HG03097 (cell line): ENCODE results near the gene PHACTR1.

Source experiments
- ATAC-seq: cut with Tn5 transposase; IDR thresholded peaks from one replicate; pipeline ENCODE4 v1.9.1; 2021; ENCODE audit not compliant: unreplicated experiment, low FRiP score

PHACTR1 gene

DNA sequence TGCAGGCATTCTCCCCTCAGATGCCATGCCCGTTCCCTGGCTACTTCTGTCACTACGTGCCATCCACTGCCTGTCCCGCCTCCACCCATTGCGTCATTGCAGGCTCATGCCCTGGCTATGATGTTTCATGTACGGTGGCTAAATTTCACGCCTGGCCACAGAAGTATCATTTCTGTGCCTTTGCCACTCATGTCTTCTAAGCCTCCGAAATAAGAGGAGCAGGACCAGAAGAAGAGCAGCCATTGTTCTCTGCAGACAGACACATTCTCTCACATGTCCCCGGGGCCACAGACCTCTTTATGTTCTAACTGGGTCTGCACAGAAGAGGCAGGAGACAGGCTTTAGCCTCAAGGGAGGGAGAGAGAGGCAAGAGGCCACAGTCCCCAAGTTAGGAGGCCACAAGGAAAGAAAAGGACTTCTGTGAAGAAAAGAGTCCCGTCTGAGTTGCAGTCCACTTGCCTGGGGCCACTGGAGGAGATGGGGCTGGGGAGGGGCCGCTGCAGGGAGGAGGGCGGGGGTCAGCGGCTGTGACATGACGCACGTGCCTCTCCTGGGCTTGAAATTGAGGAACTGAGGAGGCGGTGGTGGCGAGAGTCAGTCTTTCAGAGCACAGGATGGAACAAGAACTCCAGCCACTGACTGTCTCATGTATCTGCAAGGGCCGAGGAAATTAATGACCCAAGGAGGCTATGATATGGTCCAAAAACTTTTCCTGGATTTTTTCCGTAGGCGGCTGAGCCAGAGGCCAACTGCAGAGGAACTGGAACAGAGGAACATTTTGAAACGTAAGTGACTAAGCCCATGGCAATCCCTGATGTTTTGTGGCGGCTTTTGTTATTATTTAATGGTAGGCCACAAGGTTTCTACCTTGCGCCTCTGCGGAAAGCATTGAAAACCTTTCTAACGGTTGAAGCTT lies 555.8 kb downstream of the PHACTR1 start:
- ATAC-seq, result peak; percentile 63

- ATAC-seq, result peak; percentile 2
Measured at GRCh38 chr6:13273202-13273930, 556.8 kb downstream of the PHACTR1 start.

DNA sequence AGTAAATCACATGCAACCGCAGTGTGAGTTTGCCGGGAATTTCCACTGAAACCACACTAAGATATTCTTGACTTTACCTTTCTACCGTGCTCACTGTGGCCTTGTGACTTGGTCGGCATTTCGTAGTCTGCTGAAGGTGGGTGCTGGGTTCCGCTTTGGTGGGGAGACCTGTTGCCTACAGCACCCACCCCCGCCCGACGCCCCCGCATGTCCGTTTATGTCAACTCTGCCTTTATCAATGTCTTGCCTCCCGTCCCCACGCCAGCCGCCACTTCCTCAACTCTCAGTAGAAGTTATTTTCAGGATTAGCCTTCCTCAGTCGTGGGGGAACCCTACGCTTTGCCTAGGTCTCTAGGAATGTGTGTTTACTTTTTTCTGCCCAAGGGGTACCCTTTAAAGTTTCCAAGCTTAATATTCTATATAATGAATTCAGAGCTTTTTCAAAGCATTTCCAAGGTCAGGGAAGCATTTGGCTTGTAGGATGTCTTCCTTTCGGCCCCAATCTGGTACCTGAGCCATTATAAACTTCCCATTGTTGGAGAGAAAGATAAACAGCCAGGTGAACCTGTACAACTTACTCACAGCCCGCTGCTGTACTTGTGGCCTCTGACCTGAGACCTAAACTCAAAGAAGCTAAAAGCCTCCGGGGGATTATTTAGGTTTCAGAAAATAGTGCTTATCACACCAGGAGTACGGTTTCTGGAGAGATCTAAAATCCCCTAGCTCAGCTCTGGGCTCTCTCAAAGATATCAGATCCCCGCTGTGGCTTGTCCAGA lies 557.6 kb downstream of the PHACTR1 start:
- peak; percentile 37 for ATAC-seq

DNA sequence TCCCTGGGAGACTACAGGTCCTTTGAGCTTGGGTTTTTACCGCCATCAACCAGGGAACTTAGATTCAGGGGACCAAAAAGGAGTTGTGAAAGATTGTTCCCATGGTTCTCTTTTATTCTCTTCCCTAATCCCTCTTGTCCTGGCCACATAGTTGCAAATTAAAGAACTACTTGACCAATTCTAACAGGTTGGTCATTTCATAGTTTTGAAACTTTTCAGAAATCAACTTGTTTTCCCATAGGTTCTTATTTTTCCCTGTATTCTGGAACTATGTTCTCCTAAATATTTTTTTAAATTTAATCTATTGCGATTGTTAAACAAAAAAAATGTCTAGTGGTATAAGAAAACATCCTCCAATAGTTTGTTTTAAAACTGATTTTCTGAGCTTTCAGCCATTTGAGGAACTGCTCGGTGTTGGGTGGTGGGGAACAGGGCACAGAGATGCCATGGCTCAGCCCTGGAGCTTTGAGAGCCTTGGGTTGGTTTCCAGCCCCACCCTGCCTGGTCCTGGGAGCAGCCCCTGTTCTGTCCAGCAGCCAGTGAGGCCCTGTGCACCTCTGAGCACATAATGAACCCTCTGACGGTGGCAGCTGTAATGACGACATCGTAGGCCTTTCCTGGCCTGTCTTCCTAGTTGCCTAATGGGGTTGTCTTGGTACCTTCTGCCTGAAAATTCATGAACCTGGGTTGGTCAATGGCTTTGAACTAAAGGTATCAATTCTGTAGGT lies 558.3 kb downstream of the PHACTR1 start:
- ATAC-seq, result no peak

DNA sequence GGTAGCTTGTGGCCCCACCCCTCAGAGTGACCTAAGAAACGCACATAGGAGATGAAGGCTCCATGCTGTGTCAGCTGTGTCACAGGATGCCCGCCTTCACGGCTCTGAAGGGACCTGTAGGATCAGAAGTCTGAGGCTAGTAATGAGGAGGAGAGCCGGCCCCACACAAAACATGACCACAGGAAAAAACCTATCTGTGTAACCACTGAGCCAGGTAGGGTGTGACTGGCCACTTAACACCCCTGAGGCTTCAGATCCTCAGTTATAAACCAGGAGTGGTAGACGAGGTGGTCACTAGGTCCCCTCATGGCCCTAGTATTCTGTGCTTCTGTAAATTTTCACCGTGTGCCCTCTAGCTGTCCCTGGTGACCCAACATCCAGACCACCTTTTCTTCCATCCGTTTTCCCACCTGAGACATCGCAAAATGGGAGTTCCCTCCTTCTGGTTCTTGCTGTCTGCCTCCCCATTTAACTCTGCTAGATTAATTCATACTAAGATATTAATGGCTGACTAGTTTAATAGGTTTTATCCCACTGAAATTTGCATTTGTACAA lies 558.9 kb downstream of the PHACTR1 start:
- no peak for ATAC-seq

- ATAC-seq, result no peak
Measured at GRCh38 chr6:13277231-13277630, 560.7 kb downstream of the PHACTR1 start.

DNA sequence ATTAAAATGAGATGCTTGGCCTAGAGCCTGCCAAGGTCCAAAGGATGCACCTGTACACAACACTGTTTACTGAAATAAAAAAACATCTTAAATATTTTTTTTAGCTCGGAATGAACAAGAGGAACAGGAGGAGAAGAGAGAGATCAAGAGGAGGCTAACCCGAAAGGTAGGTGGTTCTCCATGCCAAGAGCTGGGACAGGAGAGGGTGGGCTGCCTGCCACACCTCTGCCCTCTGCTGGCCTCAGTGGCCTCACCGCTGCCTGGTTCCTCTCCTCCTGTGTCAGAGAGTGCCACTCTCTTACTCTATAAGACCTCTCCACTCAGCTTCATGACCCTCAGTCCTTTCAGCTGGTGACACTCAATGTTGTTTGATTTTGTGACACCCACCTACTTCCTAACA lies 561.6 kb downstream of the PHACTR1 start:
- ATAC-seq, result no peak

- ATAC-seq, result no peak
Measured at GRCh38 chr6:13278991-13279390, 562.4 kb downstream of the PHACTR1 start.

DNA sequence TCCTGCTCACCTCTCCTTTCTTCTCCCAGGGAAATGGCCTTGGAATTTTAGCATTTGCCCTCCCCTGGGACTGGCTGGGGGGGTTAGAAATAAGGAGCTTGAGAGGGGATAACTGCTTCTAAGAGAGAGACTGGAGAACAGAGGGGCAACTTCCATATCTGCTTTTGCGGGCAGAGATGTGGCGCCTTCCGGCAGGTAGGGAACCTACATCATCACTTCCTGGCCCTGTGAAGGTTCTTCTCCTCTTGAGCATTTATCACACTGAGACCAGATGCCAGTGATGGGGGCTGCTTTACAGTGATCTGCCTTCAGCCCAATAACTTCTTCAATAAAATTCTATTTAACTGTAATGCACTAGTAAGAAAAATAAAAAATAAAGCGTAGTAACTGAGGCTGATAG lies 563.7 kb downstream of the PHACTR1 start:
- ATAC-seq, result no peak

- no peak for ATAC-seq
Measured at GRCh38 chr6:13281686-13282085, 565.1 kb downstream of the PHACTR1 start.

DNA sequence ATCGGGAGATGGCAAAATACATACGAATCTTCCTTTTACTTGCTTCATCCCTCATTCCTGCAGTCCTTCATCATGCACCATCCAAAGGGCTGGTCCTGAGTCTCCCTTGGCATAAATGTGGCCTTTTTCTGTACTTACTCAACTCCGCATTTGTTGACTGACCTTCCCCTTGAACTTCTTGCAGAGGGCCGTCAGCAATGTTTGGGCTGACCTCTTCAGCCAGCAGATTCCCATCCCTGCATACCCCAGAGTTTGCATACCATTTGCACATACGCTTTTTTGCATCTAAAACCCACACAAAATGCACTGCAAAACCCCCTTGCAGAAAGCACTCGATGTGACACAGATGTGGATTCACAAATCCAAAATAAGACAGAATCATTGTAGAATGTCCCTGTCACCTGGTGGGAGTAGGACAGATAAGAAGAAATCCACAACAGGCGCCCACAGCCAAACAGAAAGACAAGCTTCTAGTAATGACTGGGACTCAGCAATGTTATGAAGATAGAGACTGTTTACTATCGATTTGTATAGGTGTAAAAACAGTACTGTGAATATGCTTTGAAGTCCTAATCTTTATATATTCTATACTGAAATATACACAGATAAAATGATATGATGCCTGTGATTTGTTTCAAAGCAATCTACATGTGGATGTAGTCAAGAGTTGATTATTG lies 566.0 kb downstream of the PHACTR1 start:
- no peak for ATAC-seq

- no peak for ATAC-seq
Measured at GRCh38 chr6:13283331-13283730, 566.8 kb downstream of the PHACTR1 start.

- ATAC-seq, result no peak
Measured at GRCh38 chr6:13284646-13285045, 568.1 kb downstream of the PHACTR1 start.

DNA sequence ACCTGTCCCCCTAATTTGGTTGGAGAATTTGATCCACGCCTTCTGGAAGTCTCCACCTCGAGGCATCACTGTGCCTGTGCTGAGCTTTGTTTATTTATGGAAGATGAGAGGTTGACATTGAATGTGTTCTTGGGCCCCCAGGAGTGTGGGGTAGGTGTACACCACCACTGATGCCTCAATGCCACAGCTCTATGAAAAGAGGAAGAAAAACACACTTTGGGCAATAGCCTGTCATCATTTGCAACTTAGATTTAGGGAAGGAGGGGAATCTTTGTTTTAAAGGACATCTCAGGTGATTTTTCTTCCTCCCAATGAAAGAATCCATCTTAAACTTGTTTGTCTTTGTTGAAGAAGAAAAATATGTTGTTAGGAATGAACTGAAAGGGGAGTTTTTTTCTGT lies 569.1 kb downstream of the PHACTR1 start:
- no peak for ATAC-seq

GRCh38 chr6:13286181-13286580 lies 569.6 kb downstream of the PHACTR1 start:
- no peak for ATAC-seq

DNA sequence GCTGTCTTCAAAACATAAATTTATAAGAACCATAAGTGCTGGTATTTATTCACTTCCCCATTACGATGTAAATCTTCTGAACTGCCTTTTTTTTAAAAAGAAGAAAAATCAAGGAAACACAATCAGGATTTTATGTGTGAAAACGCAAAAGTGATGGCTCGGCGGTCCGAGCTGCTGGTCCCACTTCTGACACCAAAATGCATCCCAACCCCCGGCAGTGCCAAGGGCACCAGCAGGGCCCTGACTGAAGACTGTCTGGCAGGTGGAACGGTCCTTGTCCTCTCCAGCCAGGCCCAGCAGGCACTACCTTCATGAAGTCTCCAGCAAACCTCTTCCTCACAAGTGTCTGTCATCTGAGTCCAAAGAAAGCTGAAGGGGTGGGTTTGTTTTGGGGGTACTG lies 570.5 kb downstream of the PHACTR1 start:
- ATAC-seq, result no peak

DNA sequence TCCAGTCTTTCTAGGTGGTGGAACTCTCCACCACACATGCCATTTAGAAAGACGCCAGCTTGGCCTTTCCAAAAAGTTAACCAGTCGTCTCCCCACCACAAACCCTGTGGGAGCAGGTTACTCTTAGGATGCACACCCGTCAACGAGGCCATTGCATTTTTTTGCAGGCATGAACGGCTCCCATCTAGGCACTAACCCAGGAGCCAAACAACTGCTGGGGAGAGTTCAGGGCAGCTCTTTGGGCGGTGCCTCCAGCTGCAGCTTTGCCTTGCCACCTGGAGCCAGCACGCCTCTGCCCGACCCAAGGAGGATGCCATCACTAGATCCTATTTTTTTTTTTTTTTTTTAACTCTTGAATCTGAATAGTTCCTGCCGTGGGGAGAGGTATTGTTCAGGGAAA lies 571.9 kb downstream of the PHACTR1 start:
- no peak for ATAC-seq

- no peak for ATAC-seq
Measured at GRCh38 chr6:13288969-13289391, 572.4 kb downstream of the PHACTR1 start.

GRCh38 chr6:13289789-13290318 lies 573.3 kb downstream of the PHACTR1 start:
- ATAC-seq, result no peak
